Smooth muscle cell (in vitro differentiated cells): ENCODE data around the gene INHBE. TPM values are rescaled to one million over a fixed set of nuclear protein-coding genes. Genes with fewer than 3 reads are reported as not detected.

Experiments
- DNase-seq: peaks from one replicate; lab custom pipeline; 2025; ENCODE audit not compliant: unreplicated experiment; lab: John Stamatoyannopoulos, UW
- H2AFZ ChIP-seq: fragments of 200-600 bp; sonication (generic); 2 replicates; pipeline ENCODE4 v1.6.0; 2016; ENCODE audit warnings: antibody characterized with exemption, low read depth, mild to moderate bottlenecking
- H3F3A ChIP-seq: fragments of 200-600 bp; sonication (generic); 2 replicates; pipeline ENCODE4 v1.6.0; 2017; ENCODE audit warnings: antibody characterized with exemption, low read depth
- H3K27ac ChIP-seq: fragments of 200-600 bp; sonication (generic); 2 replicates; pipeline ENCODE4 v1.5.1; 2016; ENCODE audit warnings: low read depth, mild to moderate bottlenecking
- H3K27me3 ChIP-seq: fragments of 200-600 bp; sonication (generic); 2 replicates; pipeline ENCODE4 v1.6.1; 2016; ENCODE audit warnings: low read depth, mild to moderate bottlenecking
- H3K36me3 ChIP-seq: fragments of 200-600 bp; sonication (generic); 2 replicates; pipeline ENCODE4 v1.5.1; 2016; ENCODE audit warnings: low read depth
- H3K4me1 ChIP-seq: fragments of 200-600 bp; sonication (generic); 2 replicates; pipeline ENCODE4 v1.5.1; 2016; ENCODE audit warnings: low read depth
- H3K4me2 ChIP-seq: fragments of 200-600 bp; sonication (generic); 2 replicates; pipeline ENCODE4 v1.6.0; 2016; ENCODE audit warnings: mild to moderate bottlenecking
- H3K4me3 ChIP-seq: fragments of 200-600 bp; sonication (generic); 2 replicates; pipeline ENCODE4 v1.5.1; 2016; ENCODE audit warnings: mild to moderate bottlenecking
- H3K79me2 ChIP-seq: fragments of 200-600 bp; sonication (generic); 2 replicates; pipeline ENCODE4 v1.6.0; 2016; ENCODE audit warnings: low read depth, mild to moderate bottlenecking
- H3K9ac ChIP-seq: fragments of 200-600 bp; sonication (generic); 2 replicates; pipeline ENCODE4 v1.6.0; 2016; ENCODE audit warnings: low read depth
- H3K9me3 ChIP-seq: fragments of 200-600 bp; sonication (generic); replicated peaks from 2 replicates; pipeline ENCODE4 v1.5.1; 2016; ENCODE audit warnings: low read depth
- H4K20me1 ChIP-seq: fragments of 200-600 bp; sonication (generic); 2 replicates; pipeline ENCODE4 v1.6.0; 2016; ENCODE audit warnings: low read depth
- WGBS: methylation state at CpG from one replicate; pipeline ENCODE4 v1.1.7; 2016; ENCODE audit warnings: low lambda C conversion rate; 5-methylcytosine and 5-hydroxymethylcytosine counted together
- polyA plus RNA-seq: library from polyadenylated mRNA; unstranded; fragments of >200 nt; fragmentation: Nextera tagmentation; extraction: Ambion mirVana; gene quantifications from 2 replicates; pipeline ENCODE4 v1.2.1, GENCODE V29; 2016
- total RNA-seq: library from RNA; depleted of rRNA; stranded (reverse); fragments of >200 nt; gene quantifications from 2 replicates; pipeline ENCODE4 v1.2.3, GENCODE V29; 2014
- TF ChIP-seq, protein P1 (sequence below): fragments of 200-600 bp; sonication (generic); IDR thresholded peaks from 2 replicates; pipeline ENCODE4 v1.5.1; 2017; ENCODE audit warnings: borderline replicate concordance, mild to moderate bottlenecking, antibody characterized with exemption; ENCODE audit not compliant: insufficient read depth, poor library complexity, severe bottlenecking

INHBE gene
- total and polyA plus RNA-seq, 2 experiments from 2014 or later, result 2.1 to 11.5 TPM

- H3K27ac ChIP-seq, result no peak within 1 kb of the TSS
- DNase-seq, result no peak
- H3K79me2 ChIP-seq, result peaks cover 3% of the 10 kb centered on the region
Measured at GRCh38 chr12:57434517-57435223, 20.4 kb upstream of the INHBE start, which contains the start of gene INHBC. Gene INHBC (plus strand): TSS chr12:57434784. CDS start chr12:57434887, 103 bp downstream.

GRCh38 chr12:57435293-57435692, 19.8 kb upstream of the INHBE start:
- Histone ChIP-seq H3K4me2 (no peak overlapping the region), H3K9ac (no peak overlapping the region), H3F3A (no peaks in the 10 kb centered on the region), H3K4me3 (no peak overlapping the region), H3K9me3 (no peaks in the 10 kb centered on the region), H3K27me3 (no peaks in the 10 kb centered on the region), H3K27ac (no peak overlapping the region), H2AFZ (no peak overlapping the region), H3K36me3 (no peaks in the 10 kb centered on the region), H4K20me1 (no peaks in the 10 kb centered on the region), H3K4me1 (peaks cover 6% of the 10 kb centered on the region), H3K79me2 (no peaks in the 10 kb centered on the region)
- WGBS, result 81% methylated on average over 4 of the region's 4 CpGs
- DNase-seq, result no peak
- TF ChIP-seq, protein P1, sequence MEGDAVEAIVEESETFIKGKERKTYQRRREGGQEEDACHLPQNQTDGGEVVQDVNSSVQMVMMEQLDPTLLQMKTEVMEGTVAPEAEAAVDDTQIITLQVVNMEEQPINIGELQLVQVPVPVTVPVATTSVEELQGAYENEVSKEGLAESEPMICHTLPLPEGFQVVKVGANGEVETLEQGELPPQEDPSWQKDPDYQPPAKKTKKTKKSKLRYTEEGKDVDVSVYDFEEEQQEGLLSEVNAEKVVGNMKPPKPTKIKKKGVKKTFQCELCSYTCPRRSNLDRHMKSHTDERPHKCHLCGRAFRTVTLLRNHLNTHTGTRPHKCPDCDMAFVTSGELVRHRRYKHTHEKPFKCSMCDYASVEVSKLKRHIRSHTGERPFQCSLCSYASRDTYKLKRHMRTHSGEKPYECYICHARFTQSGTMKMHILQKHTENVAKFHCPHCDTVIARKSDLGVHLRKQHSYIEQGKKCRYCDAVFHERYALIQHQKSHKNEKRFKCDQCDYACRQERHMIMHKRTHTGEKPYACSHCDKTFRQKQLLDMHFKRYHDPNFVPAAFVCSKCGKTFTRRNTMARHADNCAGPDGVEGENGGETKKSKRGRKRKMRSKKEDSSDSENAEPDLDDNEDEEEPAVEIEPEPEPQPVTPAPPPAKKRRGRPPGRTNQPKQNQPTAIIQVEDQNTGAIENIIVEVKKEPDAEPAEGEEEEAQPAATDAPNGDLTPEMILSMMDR, result no peak

More at GRCh38 chr12:57434517-57435223, 20.4 kb upstream of the INHBE start, which contains the start of gene INHBC:
- H4K20me1 ChIP-seq, result no peaks in the 10 kb centered on the region
- no peak within 1 kb of the TSS for H3K4me3 ChIP-seq
- H2AFZ ChIP-seq, result no peak within 1 kb of the TSS
- H3F3A ChIP-seq, result no peaks in the 10 kb centered on the region
- WGBS, result 87% methylated on average over 8 of the region's 8 CpGs
- no peak within 1 kb of the TSS for H3K4me2 ChIP-seq
- H3K27me3 ChIP-seq, result no peaks in the 10 kb centered on the region
- H3K4me1 ChIP-seq, result peaks cover 7% of the 10 kb centered on the region
- TF ChIP-seq, protein P1, result no peak
- H3K36me3 ChIP-seq, result no peaks in the 10 kb centered on the region
- H3K9me3 ChIP-seq, result no peaks in the 10 kb centered on the region
- no peak within 1 kb of the TSS for H3K9ac ChIP-seq

DNA sequence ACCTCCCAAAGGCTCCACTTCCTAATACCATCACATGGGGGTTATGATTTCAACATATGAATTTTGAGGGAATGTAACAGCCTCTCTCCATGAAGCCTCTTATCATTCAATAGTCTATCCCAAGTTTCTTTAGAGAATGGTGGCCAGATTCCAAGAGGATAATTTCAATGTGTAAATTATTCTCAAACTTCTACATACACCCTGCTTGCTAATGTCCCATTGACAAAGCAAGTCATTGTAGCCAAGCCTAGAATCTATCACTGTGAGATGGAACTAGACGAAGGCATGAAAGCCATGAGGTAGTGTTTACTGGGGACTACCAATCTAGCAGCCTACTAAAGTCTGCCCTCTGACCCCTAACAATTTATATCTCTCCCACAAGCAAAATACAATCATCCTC, 16.7 kb upstream of the INHBE start:
- Histone ChIP-seq H3K4me3 (no peak overlapping the region), H3K4me2 (no peak overlapping the region), H3K9ac (no peak overlapping the region), H4K20me1 (no peaks in the 10 kb centered on the region), H3K27me3 (no peaks in the 10 kb centered on the region), H2AFZ (no peak overlapping the region), H3F3A (no peaks in the 10 kb centered on the region), H3K9me3 (no peaks in the 10 kb centered on the region), H3K36me3 (no peaks in the 10 kb centered on the region), H3K4me1 (no peaks in the 10 kb centered on the region), H3K79me2 (no peaks in the 10 kb centered on the region), H3K27ac (no peak overlapping the region)
- TF ChIP-seq, protein P1, result no peak
- WGBS, result 95% methylated on average over 1 of the region's 1 CpG
- no peak for DNase-seq
